K562 (cell line): Measurements from ENCODE around the gene PCCB.

Source experiments
- PPARD ChIP-seq: fragments of 250-450 bp; sonication (Bioruptor Pico); IDR thresholded peaks from 2 replicates; pipeline ENCODE4 v1.8.0; 2022; ENCODE audit warnings: inconsistent platforms, mild to moderate bottlenecking, moderate library complexity
- TAF1 ChIP-seq: IDR thresholded peaks from 2 replicates; pipeline ENCODE4 v1.6.1; 2011; ENCODE audit warnings: mild to moderate bottlenecking, low read length, moderate library complexity; ENCODE audit not compliant: insufficient read depth, control insufficient read depth, severe bottlenecking; ENCODE audit errors: extremely low read depth
- TF ChIP-seq, protein P1 (sequence below): sonication (generic); formaldehyde crosslinking; IDR thresholded peaks from 2 replicates; pipeline ENCODE4 v1.8.1; 2022; ENCODE audit warnings: missing genetic modification reagents

DNA sequence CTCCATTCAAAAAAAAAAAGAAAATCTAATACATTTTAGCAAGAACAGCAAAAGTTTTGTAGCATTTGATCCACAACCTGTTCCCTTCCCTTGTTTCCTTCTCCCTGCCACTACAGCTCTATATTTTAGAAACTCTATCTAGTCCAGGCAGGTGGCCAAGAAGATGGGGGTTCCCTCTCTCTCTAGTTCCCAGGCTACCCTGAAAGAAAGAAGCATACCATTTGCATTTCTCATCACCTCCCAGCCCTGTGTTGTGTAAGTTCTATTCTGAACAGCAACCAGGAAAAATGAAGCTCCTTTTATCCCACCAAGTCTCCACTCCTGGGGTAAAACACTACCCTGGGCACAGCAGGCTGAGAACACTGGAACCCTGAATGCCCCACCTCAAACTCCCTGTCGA lies 100.0 kb downstream of the PCCB start:
- no peak for TF ChIP-seq PPARD
- TF ChIP-seq, protein P1, sequence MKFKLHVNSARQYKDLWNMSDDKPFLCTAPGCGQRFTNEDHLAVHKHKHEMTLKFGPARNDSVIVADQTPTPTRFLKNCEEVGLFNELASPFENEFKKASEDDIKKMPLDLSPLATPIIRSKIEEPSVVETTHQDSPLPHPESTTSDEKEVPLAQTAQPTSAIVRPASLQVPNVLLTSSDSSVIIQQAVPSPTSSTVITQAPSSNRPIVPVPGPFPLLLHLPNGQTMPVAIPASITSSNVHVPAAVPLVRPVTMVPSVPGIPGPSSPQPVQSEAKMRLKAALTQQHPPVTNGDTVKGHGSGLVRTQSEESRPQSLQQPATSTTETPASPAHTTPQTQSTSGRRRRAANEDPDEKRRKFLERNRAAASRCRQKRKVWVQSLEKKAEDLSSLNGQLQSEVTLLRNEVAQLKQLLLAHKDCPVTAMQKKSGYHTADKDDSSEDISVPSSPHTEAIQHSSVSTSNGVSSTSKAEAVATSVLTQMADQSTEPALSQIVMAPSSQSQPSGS, result no peak
- no peak for TF ChIP-seq TAF1
